Smooth muscle cell (in vitro differentiated cells): ENCODE measurements around the gene AFF3. TPM values are rescaled to one million over a fixed set of nuclear protein-coding genes. Genes with fewer than 3 reads are reported as not detected.

ENCODE experiments used
- DNase-seq: peaks from one replicate; lab custom pipeline; 2025; ENCODE audit not compliant: unreplicated experiment; lab: John Stamatoyannopoulos, UW
- H2AFZ ChIP-seq: fragments of 200-600 bp; sonication (generic); 2 replicates; pipeline ENCODE4 v1.6.0; 2016; ENCODE audit warnings: antibody characterized with exemption, low read depth, mild to moderate bottlenecking
- H3F3A ChIP-seq: fragments of 200-600 bp; sonication (generic); 2 replicates; pipeline ENCODE4 v1.6.0; 2017; ENCODE audit warnings: antibody characterized with exemption, low read depth
- H3K27ac ChIP-seq: fragments of 200-600 bp; sonication (generic); 2 replicates; pipeline ENCODE4 v1.5.1; 2016; ENCODE audit warnings: low read depth, mild to moderate bottlenecking
- H3K27me3 ChIP-seq: fragments of 200-600 bp; sonication (generic); 2 replicates; pipeline ENCODE4 v1.6.1; 2016; ENCODE audit warnings: low read depth, mild to moderate bottlenecking
- H3K36me3 ChIP-seq: fragments of 200-600 bp; sonication (generic); 2 replicates; pipeline ENCODE4 v1.5.1; 2016; ENCODE audit warnings: low read depth
- H3K4me1 ChIP-seq: fragments of 200-600 bp; sonication (generic); 2 replicates; pipeline ENCODE4 v1.5.1; 2016; ENCODE audit warnings: low read depth
- H3K4me2 ChIP-seq: fragments of 200-600 bp; sonication (generic); 2 replicates; pipeline ENCODE4 v1.6.0; 2016; ENCODE audit warnings: mild to moderate bottlenecking
- H3K4me3 ChIP-seq: fragments of 200-600 bp; sonication (generic); 2 replicates; pipeline ENCODE4 v1.5.1; 2016; ENCODE audit warnings: mild to moderate bottlenecking
- H3K79me2 ChIP-seq: fragments of 200-600 bp; sonication (generic); 2 replicates; pipeline ENCODE4 v1.6.0; 2016; ENCODE audit warnings: low read depth, mild to moderate bottlenecking
- H3K9ac ChIP-seq: fragments of 200-600 bp; sonication (generic); 2 replicates; pipeline ENCODE4 v1.6.0; 2016; ENCODE audit warnings: low read depth
- H3K9me3 ChIP-seq: fragments of 200-600 bp; sonication (generic); replicated peaks from 2 replicates; pipeline ENCODE4 v1.5.1; 2016; ENCODE audit warnings: low read depth
- H4K20me1 ChIP-seq: fragments of 200-600 bp; sonication (generic); 2 replicates; pipeline ENCODE4 v1.6.0; 2016; ENCODE audit warnings: low read depth
- WGBS: methylation state at CpG from one replicate; pipeline ENCODE4 v1.1.7; 2016; ENCODE audit warnings: low lambda C conversion rate; 5-methylcytosine and 5-hydroxymethylcytosine counted together
- polyA plus RNA-seq: library from polyadenylated mRNA; unstranded; fragments of >200 nt; fragmentation: Nextera tagmentation; extraction: Ambion mirVana; gene quantifications from 2 replicates; pipeline ENCODE4 v1.2.1, GENCODE V29; 2016
- total RNA-seq: library from RNA; depleted of rRNA; stranded (reverse); fragments of >200 nt; gene quantifications from 2 replicates; pipeline ENCODE4 v1.2.3, GENCODE V29; 2014
- TF ChIP-seq, protein P1 (sequence below): fragments of 200-600 bp; sonication (generic); IDR thresholded peaks from 2 replicates; pipeline ENCODE4 v1.5.1; 2017; ENCODE audit warnings: borderline replicate concordance, mild to moderate bottlenecking, antibody characterized with exemption; ENCODE audit not compliant: insufficient read depth, poor library complexity, severe bottlenecking

Gene AFF3
- total and polyA plus RNA-seq, 2 experiments from 2014 or later = 0.27 to 0.39 TPM

DNA sequence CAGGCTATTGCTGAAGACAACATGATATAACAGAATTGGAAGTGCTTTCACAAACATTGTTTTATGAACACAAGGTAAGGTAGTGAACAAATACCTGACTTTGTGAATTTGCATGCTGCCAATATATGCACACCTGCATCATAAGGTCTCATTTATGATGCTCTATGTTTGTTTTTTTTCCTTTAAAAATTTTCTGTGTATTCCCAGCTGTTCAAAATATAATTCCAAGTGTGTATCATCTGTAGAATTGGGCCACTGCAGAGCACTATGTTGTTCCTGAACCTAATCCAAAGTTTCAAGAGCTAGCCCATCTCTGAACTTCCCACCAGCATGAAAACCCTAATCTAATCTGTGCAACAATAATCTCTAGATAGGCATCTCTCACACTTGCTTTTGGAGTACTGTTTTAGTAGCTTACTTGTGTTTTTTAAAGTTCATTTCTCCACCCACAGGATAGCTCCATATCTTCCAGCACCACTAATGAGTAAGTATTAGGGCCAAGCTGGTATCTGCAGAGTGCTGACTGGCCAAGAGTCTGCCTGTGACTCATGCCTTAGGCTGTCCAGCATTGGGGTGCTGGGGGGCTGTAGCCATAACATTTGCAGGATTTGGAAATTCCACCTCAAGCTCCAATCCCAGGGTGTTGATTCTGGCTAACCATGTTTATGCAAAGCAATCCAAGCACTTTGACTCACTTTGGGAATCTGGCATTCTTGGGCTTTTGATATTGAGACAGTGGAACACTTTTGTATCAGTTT, 444.4 kb downstream of the AFF3 start:
- H3K27me3 ChIP-seq = no peaks in the 10 kb centered on the region
- no peaks in the 10 kb centered on the region for H3K36me3 ChIP-seq
- no peaks in the 10 kb centered on the region for H3K79me2 ChIP-seq
- TF ChIP-seq, protein P1, sequence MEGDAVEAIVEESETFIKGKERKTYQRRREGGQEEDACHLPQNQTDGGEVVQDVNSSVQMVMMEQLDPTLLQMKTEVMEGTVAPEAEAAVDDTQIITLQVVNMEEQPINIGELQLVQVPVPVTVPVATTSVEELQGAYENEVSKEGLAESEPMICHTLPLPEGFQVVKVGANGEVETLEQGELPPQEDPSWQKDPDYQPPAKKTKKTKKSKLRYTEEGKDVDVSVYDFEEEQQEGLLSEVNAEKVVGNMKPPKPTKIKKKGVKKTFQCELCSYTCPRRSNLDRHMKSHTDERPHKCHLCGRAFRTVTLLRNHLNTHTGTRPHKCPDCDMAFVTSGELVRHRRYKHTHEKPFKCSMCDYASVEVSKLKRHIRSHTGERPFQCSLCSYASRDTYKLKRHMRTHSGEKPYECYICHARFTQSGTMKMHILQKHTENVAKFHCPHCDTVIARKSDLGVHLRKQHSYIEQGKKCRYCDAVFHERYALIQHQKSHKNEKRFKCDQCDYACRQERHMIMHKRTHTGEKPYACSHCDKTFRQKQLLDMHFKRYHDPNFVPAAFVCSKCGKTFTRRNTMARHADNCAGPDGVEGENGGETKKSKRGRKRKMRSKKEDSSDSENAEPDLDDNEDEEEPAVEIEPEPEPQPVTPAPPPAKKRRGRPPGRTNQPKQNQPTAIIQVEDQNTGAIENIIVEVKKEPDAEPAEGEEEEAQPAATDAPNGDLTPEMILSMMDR = no peak
- no peak for DNase-seq
- H3K9me3 ChIP-seq = no peaks in the 10 kb centered on the region
- H3K4me3 ChIP-seq = no peak overlapping the region
- peaks cover 7% of the 10 kb centered on the region for H3K4me1 ChIP-seq
- H3K4me2 ChIP-seq = peak overlapping the region; percentile 69
- H3K27ac ChIP-seq = peak overlapping the region; percentile 47
- no peak overlapping the region for H2AFZ ChIP-seq
- no peak overlapping the region for H3K9ac ChIP-seq
- peaks cover 11% of the 10 kb centered on the region for H3F3A ChIP-seq
- H4K20me1 ChIP-seq = no peaks in the 10 kb centered on the region

DNA sequence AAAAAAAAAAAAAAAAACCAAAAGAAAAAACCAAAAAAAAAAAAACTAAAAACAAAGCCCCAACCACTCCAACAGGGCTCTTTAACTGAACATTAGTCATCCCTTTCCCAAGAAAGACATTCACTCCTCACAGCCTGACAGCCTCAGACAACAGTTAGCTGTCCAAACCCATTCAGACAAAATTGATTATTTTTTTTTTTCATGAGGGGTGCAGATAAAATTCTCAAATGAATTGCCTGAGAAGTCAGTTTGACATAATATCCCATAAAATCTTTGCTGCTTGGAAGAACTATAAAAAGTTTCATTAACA, 446.5 kb downstream of the AFF3 start:
- Histone ChIP-seq H3F3A (peaks cover 5% of the 10 kb centered on the region), H3K36me3 (no peaks in the 10 kb centered on the region), H3K27me3 (no peaks in the 10 kb centered on the region), H3K4me3 (no peak overlapping the region), H3K79me2 (no peaks in the 10 kb centered on the region), H4K20me1 (no peaks in the 10 kb centered on the region), H3K27ac (no peak overlapping the region), H3K9me3 (no peaks in the 10 kb centered on the region), H3K4me2 (peak overlapping the region; percentile 68), H3K9ac (no peak overlapping the region), H3K4me1 (peaks cover 7% of the 10 kb centered on the region), H2AFZ (no peak overlapping the region)
- DNase-seq = no peak
- TF ChIP-seq, protein P1 = no peak

DNA sequence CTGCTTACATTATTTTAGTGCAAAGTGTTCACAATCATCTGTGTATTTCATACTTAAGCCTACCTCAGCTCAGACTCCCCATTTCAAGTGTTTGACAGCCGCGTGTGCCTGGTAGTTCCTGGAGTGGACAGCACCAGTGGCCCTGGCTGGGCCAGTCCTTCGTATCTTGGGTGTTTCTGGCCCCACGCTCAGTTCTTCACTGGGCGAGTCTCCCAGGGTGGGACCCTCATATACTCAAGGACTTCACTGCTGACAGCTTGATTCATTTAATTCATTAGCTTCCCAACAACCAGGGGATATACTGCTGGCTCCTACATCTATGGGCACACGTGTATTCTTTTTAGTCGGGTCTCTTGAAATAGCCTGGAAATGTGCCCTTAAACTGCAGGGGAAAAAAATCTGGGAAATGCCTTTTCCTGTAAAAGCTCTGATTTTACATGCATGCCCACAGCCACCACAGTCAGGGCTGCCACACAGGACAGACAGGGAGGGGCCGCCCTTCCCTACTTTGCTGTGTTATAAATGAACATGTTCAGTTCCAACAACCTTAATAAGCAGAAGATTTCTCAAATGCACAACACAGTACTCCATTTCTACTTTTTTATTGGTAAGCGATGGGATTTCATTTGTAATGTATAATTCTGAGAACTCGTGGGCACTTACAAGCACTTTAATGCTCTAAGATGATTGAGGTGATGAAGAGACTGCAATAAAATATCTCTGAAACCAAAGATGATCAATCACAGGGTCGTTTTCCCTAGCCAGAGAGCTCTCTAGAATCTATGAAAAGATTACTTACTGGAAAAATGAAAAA, 447.1 kb downstream of the AFF3 start:
- DNase-seq = no peak
- Histone ChIP-seq H3K27me3 (no peaks in the 10 kb centered on the region), H3K4me1 (peaks cover 7% of the 10 kb centered on the region), H3K4me3 (no peak overlapping the region), H3K27ac (no peak overlapping the region), H2AFZ (no peak overlapping the region), H3K9me3 (no peaks in the 10 kb centered on the region), H3K79me2 (no peaks in the 10 kb centered on the region), H3K4me2 (peak overlapping the region; percentile 12), H3K36me3 (no peaks in the 10 kb centered on the region), H3F3A (peaks cover 5% of the 10 kb centered on the region), H3K9ac (no peak overlapping the region), H4K20me1 (no peaks in the 10 kb centered on the region)
- TF ChIP-seq, protein P1 = no peak
- WGBS = 75% methylated on average over 11 of the region's 11 CpGs
